ENCODE results near the gene MGAT5B.

DNA sequence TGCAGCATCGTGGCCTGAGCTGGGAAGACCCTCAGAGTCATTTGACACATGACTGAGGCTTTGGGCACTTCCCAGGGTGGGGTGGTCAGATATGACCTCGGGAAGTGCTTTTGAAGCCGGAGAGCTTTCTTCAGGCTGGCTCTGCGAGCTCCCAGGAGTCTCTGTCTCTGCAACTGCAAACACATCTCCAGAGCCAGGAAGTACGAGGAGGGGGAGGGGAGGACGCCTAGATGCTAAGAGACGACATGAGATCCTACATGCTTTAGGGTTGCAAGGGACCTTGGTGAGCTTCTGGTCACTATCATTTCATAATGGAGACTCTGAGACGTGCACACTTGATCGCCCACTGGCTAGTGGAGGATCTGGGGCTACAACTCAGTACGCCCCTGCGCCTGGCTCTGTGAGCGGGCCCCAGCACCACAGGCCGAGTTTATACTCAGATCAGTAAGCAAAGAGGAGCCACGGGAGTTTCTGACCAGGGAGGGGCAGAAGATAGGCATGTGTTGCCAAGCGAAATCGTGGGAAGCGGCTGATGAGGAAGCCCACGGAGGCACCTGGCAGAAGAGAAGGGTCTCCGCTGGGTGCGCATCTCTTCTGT is 527 bp upstream of the MGAT5B start:
- TF ChIP-seq, protein P1, sequence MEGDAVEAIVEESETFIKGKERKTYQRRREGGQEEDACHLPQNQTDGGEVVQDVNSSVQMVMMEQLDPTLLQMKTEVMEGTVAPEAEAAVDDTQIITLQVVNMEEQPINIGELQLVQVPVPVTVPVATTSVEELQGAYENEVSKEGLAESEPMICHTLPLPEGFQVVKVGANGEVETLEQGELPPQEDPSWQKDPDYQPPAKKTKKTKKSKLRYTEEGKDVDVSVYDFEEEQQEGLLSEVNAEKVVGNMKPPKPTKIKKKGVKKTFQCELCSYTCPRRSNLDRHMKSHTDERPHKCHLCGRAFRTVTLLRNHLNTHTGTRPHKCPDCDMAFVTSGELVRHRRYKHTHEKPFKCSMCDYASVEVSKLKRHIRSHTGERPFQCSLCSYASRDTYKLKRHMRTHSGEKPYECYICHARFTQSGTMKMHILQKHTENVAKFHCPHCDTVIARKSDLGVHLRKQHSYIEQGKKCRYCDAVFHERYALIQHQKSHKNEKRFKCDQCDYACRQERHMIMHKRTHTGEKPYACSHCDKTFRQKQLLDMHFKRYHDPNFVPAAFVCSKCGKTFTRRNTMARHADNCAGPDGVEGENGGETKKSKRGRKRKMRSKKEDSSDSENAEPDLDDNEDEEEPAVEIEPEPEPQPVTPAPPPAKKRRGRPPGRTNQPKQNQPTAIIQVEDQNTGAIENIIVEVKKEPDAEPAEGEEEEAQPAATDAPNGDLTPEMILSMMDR (IDR thresholded peaks at IDR 0.05; ENCODE audit: low read length) = no peak
- TF ChIP-seq EZH2phosphoT487 (IDR thresholded peaks at IDR 0.05; ENCODE audit: low read length) = no peak
